Thyroid gland (tissue), 4 donors: Measurements from ENCODE around the gene PSMA8.

Experiments used
- CTCF ChIP-seq, 6 experiments: fragments of 200-600 bp in 3 of 6; fragments of 450-650 bp in 3 of 6; sonication (generic) in 3 of 6; IDR thresholded peaks; one replicate each; pipeline ENCODE4 v1.5.1; 2016 to 2019; ENCODE audit warnings: antibody characterized with exemption in 6 of 6, mild to moderate bottlenecking in 2 of 6, inconsistent platforms in 1 of 6, moderate library complexity in 1 of 6
- POLR2A ChIP-seq, 2 donors: fragments of 450-650 bp; IDR thresholded peaks; one replicate each; pipeline ENCODE4 v1.6.1; 2017; ENCODE audit warnings: antibody characterized with exemption in 2 of 2, mild to moderate bottlenecking in 2 of 2, moderate library complexity in 1 of 2

DNA sequence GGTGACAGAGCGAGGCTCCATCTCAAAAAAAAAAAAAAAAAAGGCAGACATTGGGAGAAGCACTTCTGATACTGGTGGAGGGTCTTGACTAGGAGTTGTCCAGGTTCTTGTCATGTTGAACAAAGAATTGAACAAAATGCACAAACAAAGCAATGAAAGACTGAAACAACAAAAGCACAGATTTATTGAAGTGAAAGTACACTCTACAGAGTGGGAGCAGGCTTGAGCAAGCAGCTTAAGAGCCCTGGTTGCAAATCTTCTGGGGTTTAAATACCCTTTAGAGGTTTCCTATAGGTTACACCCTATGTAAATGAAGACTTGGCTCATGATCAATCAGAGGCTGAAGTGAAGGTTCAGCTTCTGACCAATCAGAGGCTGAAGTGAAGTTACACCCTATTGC lies 36.8 kb upstream of the PSMA8 start:
- TF ChIP-seq CTCF (IDR thresholded peaks at IDR 0.05) (no peak), POLR2A (IDR thresholded peaks at IDR 0.05) (no peak)
